GM12872 (cell line): Measurements from ENCODE around the gene MAGED2.

ENCODE experiments used
- TF ChIP-seq, protein P1 (sequence below): IDR thresholded peaks from 3 replicates; pipeline ENCODE4 v1.5.1; 2011; ENCODE audit warnings: low read depth, mild to moderate bottlenecking, low read length, moderate library complexity; ENCODE audit not compliant: insufficient read depth

Gene MAGED2, protein sequence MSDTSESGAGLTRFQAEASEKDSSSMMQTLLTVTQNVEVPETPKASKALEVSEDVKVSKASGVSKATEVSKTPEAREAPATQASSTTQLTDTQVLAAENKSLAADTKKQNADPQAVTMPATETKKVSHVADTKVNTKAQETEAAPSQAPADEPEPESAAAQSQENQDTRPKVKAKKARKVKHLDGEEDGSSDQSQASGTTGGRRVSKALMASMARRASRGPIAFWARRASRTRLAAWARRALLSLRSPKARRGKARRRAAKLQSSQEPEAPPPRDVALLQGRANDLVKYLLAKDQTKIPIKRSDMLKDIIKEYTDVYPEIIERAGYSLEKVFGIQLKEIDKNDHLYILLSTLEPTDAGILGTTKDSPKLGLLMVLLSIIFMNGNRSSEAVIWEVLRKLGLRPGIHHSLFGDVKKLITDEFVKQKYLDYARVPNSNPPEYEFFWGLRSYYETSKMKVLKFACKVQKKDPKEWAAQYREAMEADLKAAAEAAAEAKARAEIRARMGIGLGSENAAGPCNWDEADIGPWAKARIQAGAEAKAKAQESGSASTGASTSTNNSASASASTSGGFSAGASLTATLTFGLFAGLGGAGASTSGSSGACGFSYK

DNA sequence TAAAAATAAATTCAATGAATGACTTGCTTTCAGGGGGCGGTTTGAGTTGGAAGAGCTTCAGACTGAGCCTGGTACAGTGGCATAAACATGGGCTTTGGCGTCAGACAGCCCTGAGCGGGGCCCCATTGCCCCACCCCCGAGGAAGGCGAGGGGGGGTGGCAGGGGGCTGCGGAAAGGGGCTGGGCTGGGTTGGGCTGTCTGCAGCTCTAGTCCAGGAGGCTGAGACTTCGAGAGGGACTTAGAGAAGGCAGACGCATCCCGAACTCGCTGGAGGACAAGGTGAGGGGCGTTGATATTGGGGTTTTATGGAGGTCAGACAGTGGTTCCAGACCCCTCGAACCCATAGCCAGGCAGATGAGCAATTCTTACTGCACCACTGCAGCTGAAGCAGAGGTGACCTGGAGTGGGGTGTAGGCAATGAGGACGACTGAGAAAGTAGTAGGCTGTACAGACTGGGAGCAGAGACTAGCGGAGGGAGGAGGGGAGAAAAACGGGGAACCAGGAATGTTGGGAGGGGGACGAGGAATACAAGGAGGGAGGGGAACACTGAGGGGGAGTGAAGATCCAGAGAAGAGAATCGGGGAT lies at the start of gene MAGED2:
Gene MAGED2, plus strand, starts transcription at position 222 of the 585 bp plus-strand sequence. CDS start 1,587 bp downstream, outside the sequence.
- TF ChIP-seq, protein P1, sequence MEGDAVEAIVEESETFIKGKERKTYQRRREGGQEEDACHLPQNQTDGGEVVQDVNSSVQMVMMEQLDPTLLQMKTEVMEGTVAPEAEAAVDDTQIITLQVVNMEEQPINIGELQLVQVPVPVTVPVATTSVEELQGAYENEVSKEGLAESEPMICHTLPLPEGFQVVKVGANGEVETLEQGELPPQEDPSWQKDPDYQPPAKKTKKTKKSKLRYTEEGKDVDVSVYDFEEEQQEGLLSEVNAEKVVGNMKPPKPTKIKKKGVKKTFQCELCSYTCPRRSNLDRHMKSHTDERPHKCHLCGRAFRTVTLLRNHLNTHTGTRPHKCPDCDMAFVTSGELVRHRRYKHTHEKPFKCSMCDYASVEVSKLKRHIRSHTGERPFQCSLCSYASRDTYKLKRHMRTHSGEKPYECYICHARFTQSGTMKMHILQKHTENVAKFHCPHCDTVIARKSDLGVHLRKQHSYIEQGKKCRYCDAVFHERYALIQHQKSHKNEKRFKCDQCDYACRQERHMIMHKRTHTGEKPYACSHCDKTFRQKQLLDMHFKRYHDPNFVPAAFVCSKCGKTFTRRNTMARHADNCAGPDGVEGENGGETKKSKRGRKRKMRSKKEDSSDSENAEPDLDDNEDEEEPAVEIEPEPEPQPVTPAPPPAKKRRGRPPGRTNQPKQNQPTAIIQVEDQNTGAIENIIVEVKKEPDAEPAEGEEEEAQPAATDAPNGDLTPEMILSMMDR: no peak

DNA sequence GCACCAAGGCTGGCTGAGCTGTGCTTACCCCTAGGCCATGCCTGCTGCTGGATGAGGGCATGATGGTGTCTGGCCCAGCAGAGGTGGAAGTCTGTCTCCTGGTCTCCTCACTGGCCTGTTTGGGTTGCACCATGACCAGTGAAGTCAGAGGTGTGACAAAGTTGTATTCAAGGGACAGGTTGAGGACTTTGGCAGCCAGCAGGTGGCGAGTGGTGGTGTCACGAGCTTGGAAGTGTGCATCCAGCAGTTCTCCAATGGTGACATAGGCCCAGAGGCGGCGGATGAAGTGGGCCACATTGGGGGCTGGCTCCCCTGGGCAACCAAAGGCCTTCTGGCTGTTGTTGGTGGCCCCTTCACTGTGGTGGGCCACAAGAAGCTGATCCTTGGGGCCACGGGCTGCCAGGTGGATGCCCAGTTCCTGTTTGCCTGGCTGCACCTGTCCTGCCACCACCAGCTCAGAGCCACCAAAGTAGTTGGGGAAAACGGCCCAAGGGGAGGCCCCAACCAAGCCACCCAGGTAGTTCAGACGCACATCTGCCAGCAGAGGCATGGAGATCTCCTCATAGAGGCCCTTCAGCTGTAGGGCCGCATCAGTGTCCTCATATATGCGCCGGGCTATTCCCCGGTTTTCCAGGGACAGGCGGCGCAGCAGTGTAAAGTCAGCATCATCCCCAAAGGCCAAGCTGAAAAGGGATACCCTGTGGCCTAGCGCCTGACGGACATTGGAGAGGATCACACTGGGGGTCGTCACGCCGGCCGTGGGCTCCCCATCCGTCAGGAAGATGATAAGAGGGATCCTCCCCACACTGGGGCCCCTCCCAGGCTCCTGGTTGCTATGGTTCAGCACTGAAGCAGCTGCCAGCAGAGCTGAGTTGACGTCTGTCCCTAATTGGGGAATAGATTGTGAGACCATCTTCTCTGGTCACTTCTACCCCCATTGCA lies 49.2 kb upstream of the MAGED2 start:
- TF ChIP-seq, protein P1: no peak

DNA sequence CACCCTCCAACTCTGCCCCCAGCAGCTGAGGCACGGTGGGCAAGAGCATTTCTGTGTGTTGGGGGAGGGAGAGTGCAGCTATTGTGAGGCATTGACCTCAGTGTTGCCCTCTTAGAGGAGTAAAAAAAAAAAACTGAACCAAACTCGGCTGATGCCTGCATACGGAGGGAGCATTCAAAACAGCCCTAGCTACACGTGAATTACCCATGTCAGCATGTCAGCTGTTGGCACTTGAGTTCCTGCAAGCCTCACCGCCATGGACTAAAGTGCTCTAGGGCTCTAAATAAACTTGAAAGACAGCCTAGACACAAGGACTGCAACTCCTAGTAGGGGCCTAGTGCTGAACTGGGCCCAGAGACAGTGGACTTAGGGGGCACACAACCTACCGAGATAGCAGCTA lies 31.5 kb upstream of the MAGED2 start:
- TF ChIP-seq, protein P1: no peak

DNA sequence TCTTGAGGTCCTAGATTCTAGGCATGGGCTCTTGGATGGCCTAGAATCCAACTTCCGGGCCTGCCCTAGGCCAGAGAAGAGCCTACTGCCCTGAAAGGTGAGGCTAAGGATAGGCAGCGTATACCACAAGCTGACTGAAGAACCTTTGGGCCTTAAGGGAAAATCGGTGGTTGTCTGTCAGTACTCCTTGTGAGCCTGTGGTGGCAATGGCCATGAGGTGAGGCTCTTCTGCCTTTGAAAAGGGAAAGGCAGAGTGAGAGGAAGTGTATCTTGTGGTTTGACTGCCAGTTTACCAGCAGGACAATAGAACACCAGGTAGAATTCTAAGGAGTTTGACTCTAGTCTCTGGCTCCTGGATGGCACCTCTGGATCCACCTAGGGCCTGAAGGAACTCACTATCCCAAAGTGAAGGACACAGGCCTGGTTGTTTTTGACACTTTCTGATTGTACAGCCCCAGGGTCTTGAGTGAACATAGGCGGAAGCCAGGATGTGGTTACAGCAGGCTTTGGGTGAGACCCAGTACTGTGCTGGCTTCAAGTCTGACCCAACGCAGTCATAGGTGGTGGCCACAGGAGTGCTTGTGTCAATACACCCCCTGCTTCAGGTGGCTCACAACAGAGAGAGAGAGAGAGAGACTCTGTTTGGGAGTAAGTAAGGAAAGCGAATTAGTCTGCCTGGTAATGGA lies 30.4 kb upstream of the MAGED2 start:
- TF ChIP-seq, protein P1: no peak

DNA sequence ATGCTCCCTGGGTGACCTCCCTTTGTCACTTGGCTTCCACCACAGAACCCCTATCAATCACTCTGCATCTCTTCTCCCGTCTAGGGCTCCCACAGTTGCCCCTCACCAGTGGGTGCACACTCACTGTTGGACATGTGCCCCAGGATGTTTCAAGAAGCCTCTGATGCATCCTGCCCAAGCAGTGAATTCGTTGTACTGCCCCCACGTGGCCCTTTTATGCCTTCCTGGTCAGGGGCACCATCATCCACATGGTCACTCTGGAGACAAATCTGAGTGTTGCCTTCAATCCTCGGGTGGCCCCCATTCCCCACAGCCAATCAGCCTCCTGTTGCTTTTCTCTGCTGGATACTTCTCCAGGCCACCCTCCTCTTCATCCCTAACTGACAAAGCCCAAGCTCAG lies 21.6 kb upstream of the MAGED2 start:
- TF ChIP-seq, protein P1: peak; percentile 42; the same call in 2 of the 3 replicates

DNA sequence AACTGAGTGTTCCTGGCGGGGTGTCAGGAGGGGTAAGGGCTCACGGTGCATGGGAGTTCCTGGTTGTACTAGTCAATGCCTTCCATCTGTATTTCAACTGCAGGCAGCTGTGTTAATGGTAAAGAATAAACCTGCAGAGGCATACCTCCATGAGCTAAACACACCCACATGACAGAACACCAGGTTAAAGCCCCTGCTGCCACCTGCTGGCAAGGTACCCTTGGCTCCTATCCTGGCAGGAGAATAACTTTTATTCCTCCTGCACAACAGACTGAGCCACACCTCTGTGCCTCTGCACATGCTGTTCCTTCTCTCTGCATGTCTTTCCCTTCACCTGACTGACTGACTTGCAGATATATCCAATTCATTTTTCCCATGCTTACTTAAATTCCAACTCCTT lies 20.6 kb upstream of the MAGED2 start:
- TF ChIP-seq, protein P1: peak; percentile 45
